NT2/D1 (cell line): ENCODE measurements around the gene PPM1H.

Experiments used
- DNase-seq: peaks from one replicate; pipeline ENCODE4 v3.0.0-alpha.2; 2011; ENCODE audit warnings: low read depth, low spot score
- H3K27me3 ChIP-seq: 2 replicates; pipeline ENCODE4 v1.6.0; 2011; ENCODE audit warnings: mild to moderate bottlenecking; ENCODE audit not compliant: insufficient read length, insufficient read depth
- H3K36me3 ChIP-seq: 2 replicates; pipeline ENCODE4 v1.6.1; 2011; ENCODE audit warnings: mild to moderate bottlenecking, low read length, mixed read lengths; ENCODE audit not compliant: insufficient read depth, insufficient read length
- H3K4me1 ChIP-seq: 2 replicates; pipeline ENCODE4 v1.5.1; 2011; ENCODE audit not compliant: insufficient read depth, insufficient read length
- H3K4me3 ChIP-seq: 2 replicates; pipeline ENCODE4 v1.5.1; 2011; ENCODE audit warnings: low read depth; ENCODE audit not compliant: insufficient read length
- H3K9ac ChIP-seq: 2 replicates; pipeline ENCODE4 v1.6.0; 2011; ENCODE audit warnings: low read depth; ENCODE audit not compliant: insufficient read length
- H3K9me3 ChIP-seq: 2 replicates; pipeline ENCODE4 v1.5.1; 2011; ENCODE audit warnings: mild to moderate bottlenecking, low read length; ENCODE audit not compliant: insufficient read depth
- SUZ12 ChIP-seq: IDR thresholded peaks from 2 replicates; pipeline ENCODE4 v1.6.1; 2011; ENCODE audit not compliant: insufficient read length, insufficient read depth; ENCODE audit errors: extremely low read depth
- YY1 ChIP-seq: IDR thresholded peaks from 2 replicates; pipeline ENCODE4 v1.6.1; 2011; ENCODE audit not compliant: insufficient read length, insufficient read depth
- ZNF274 ChIP-seq: IDR thresholded peaks from 2 replicates; pipeline ENCODE4 v1.6.1; 2011; ENCODE audit warnings: mild to moderate bottlenecking, low read depth, low read length

Gene PPM1H

GRCh38 chr12:62659453-62660295 lies 275.3 kb downstream of the PPM1H start:
- H3K9me3 ChIP-seq = peaks cover 3% of the 10 kb centered on the region; the same call in 1 of the 2 replicates
- H3K36me3 ChIP-seq = peaks cover 4% of the 10 kb centered on the region
- TF ChIP-seq SUZ12 (no peak), YY1 (no peak), ZNF274 (no peak)
- H3K9ac ChIP-seq = no peak overlapping the region
- H3K4me1 ChIP-seq = peaks cover 17% of the 10 kb centered on the region
- H3K4me3 ChIP-seq = no peak overlapping the region
- DNase-seq = peak; percentile 92
- H3K27me3 ChIP-seq = no peaks in the 10 kb centered on the region

GRCh38 chr12:62658910-62659309 lies 276.0 kb downstream of the PPM1H start:
- peaks cover 4% of the 10 kb centered on the region for H3K36me3 ChIP-seq
- H3K9me3 ChIP-seq = peaks cover 9% of the 10 kb centered on the region; the same call in 1 of the 2 replicates
- peaks cover 17% of the 10 kb centered on the region for H3K4me1 ChIP-seq
- no peak overlapping the region for H3K4me3 ChIP-seq
- no peak for TF ChIP-seq SUZ12
- no peak for TF ChIP-seq YY1
- H3K9ac ChIP-seq = peak overlapping the region; percentile 36
- no peak for DNase-seq
- H3K27me3 ChIP-seq = no peaks in the 10 kb centered on the region

DNA sequence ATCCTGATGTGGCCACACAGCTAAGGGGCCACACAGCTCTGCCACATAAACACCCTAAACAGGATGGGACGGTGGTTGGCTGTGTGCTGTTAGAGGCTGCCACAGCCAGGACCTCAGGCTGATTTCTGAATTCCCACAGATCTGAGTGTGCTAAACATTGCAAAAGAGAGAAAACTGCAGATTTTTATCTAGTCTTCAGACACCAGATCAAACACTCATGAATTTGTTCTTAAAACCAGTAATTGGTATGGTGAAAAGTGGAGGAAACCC lies 277.7 kb downstream of the PPM1H start:
- Histone ChIP-seq H3K27me3 (no peaks in the 10 kb centered on the region), H3K9ac (peak overlapping the region; percentile 26), H3K4me3 (no peak overlapping the region), H3K4me1 (peaks cover 17% of the 10 kb centered on the region), H3K9me3 (peaks cover 9% of the 10 kb centered on the region; the same call in 1 of the 2 replicates), H3K36me3 (no peaks in the 10 kb centered on the region)
- TF ChIP-seq YY1 (no peak), SUZ12 (no peak), ZNF274 (no peak)
- DNase-seq = no peak

GRCh38 chr12:62656591-62657362 lies 278.2 kb downstream of the PPM1H start:
- Histone ChIP-seq H3K4me1 (peaks cover 17% of the 10 kb centered on the region), H3K27me3 (no peaks in the 10 kb centered on the region), H3K9ac (peak overlapping the region; percentile 26), H3K9me3 (peaks cover 9% of the 10 kb centered on the region; the same call in 1 of the 2 replicates), H3K4me3 (no peak overlapping the region), H3K36me3 (no peaks in the 10 kb centered on the region)
- no peak for TF ChIP-seq SUZ12
- TF ChIP-seq YY1 = no peak
- TF ChIP-seq ZNF274 = no peak
- DNase-seq = no peak

- DNase-seq = no peak
- TF ChIP-seq YY1 (no peak), ZNF274 (no peak), SUZ12 (no peak)
- no peak overlapping the region for H3K4me3 ChIP-seq
- H3K9me3 ChIP-seq = peaks cover 13% of the 10 kb centered on the region; the same call in 1 of the 2 replicates
- H3K4me1 ChIP-seq = peaks cover 13% of the 10 kb centered on the region
- no peaks in the 10 kb centered on the region for H3K36me3 ChIP-seq
- H3K9ac ChIP-seq = no peak overlapping the region
- no peaks in the 10 kb centered on the region for H3K27me3 ChIP-seq
Measured at GRCh38 chr12:62655666-62656151, 279.2 kb downstream of the PPM1H start.

- DNase-seq = no peak
- no peak for TF ChIP-seq ZNF274
- TF ChIP-seq YY1 = no peak
- no peak for TF ChIP-seq SUZ12
- H3K27me3 ChIP-seq = no peaks in the 10 kb centered on the region
- no peak overlapping the region for H3K9ac ChIP-seq
- peaks cover 13% of the 10 kb centered on the region; the same call in 1 of the 2 replicates for H3K9me3 ChIP-seq
- peaks cover 12% of the 10 kb centered on the region for H3K4me1 ChIP-seq
- no peak overlapping the region for H3K4me3 ChIP-seq
- no peaks in the 10 kb centered on the region for H3K36me3 ChIP-seq
Measured at GRCh38 chr12:62654326-62655241, 280.4 kb downstream of the PPM1H start.

GRCh38 chr12:62653740-62654139 lies 281.2 kb downstream of the PPM1H start:
- Histone ChIP-seq H3K36me3 (no peaks in the 10 kb centered on the region), H3K9me3 (peaks cover 13% of the 10 kb centered on the region; the same call in 1 of the 2 replicates), H3K9ac (no peak overlapping the region), H3K4me1 (peaks cover 9% of the 10 kb centered on the region), H3K27me3 (no peaks in the 10 kb centered on the region), H3K4me3 (no peak overlapping the region)
- no peak for TF ChIP-seq ZNF274
- TF ChIP-seq SUZ12 = no peak
- no peak for TF ChIP-seq YY1
- no peak for DNase-seq
